MCF 10A (cell line): Measurements from ENCODE around the gene TBC1D26. TPM values are rescaled to one million over a fixed set of nuclear protein-coding genes. Genes with fewer than 3 reads are reported as not detected.
"Not testable (repeated sequence)": the region's sequence is repeated elsewhere in the genome, so short reads cannot be mapped to it uniquely, and the experiment has no call there.

Experiments
- BruUV-seq: library from RNA; stranded (reverse); fragments of 400-500 nt; replicated peaks from 2 replicates; lab custom pipeline; 2021; lab: Mats Ljungman, UMichigan
- CTCF ChIA-PET: fragments of 300-600 bp; sonication (Branson Sonifier 250); formaldehyde crosslinking; extraction: SDS; loops from one replicate; lab custom pipeline; 2021; ENCODE audit warnings: antibody characterized with exemption, inconsistent platforms; lab: Yijun Ruan, JAX
- POLR2A ChIA-PET: fragments of 300-600, 350-650 bp; sonication (Branson Sonifier 250); formaldehyde crosslinking; extraction: SDS; loops from one replicate; lab custom pipeline; 2020; ENCODE audit warnings: antibody characterized with exemption, inconsistent platforms; lab: Yijun Ruan, JAX
- DNase-seq: peaks from one replicate; pipeline ENCODE4 v3.0.0-alpha.2; 2018; ENCODE audit not compliant: unreplicated experiment
- H3K27ac Mint-ChIP-seq: one replicate; pipeline ENCODE4 v1.8.0; 2022; ENCODE audit warnings: mild to moderate bottlenecking, low read depth, mixed read lengths; ENCODE audit not compliant: unreplicated experiment
- H3K27me3 Mint-ChIP-seq: one replicate; pipeline ENCODE4 v1.8.0; 2022; ENCODE audit warnings: mixed read lengths; ENCODE audit not compliant: insufficient read depth, unreplicated experiment
- H3K36me3 Mint-ChIP-seq: one replicate; pipeline ENCODE4 v1.8.0; 2022; ENCODE audit warnings: mild to moderate bottlenecking, moderate library complexity, mixed read lengths; ENCODE audit not compliant: insufficient read depth, unreplicated experiment
- H3K4me1 Mint-ChIP-seq: one replicate; pipeline ENCODE4 v1.8.0; 2022; ENCODE audit warnings: mixed read lengths; ENCODE audit not compliant: insufficient read depth, unreplicated experiment
- H3K4me3 Mint-ChIP-seq: one replicate; pipeline ENCODE4 v1.8.0; 2022; ENCODE audit warnings: mild to moderate bottlenecking, moderate library complexity, mixed read lengths; ENCODE audit not compliant: unreplicated experiment
- H3K9me3 Mint-ChIP-seq: one replicate; pipeline ENCODE4 v1.8.0; 2022; ENCODE audit warnings: mixed read lengths; ENCODE audit not compliant: unreplicated experiment
- intact Hi-C: fragments of 100-400 bp; cut with micrococcal nuclease; formaldehyde crosslinking; loops from 2 replicates; pipeline ENCODE4 v1.14.1; 2022
- total RNA-seq: library from RNA; stranded (reverse); gene quantifications from 2 replicates; pipeline ENCODE4 v1.2.3, GENCODE V29; 2022
- TF ChIP-seq, protein P1 (sequence below): fragments of 200-600 bp; IDR thresholded peaks from one replicate; pipeline ENCODE4 v1.8.0; 2022; ENCODE audit warnings: antibody characterized with exemption, mild to moderate bottlenecking; ENCODE audit not compliant: unreplicated experiment

The TBC1D26 gene
- total RNA-seq, 1 experiment from 2014 or later, result not detected

DNA sequence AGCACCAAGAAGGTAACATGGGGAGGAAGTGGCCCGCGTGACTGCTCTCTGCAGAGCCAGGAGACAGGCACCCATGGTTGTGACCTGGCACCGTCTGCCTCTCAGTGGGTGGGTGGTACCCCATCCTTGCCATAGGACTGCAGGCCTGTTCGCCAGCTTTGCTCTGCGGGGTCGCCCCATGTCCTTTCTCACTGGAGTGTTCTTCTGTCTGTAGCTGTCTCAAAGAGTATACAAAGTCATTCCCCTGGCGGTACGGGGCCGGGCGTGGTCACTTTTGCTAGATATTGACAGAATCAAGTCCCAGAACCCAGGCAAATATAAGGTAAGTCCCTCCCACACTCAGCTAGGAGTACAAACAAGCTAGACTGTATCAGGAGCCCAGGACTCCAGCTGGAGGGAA lies 6.0 kb downstream of the TBC1D26 start:
- no peaks in the 10 kb centered on the region for H3K27me3 Mint-ChIP-seq
- BruUV-seq, result no TSS peak
- ChIA-PET POLR2A (no interaction called here), CTCF (no interaction called here)
- TF ChIP-seq, protein P1, sequence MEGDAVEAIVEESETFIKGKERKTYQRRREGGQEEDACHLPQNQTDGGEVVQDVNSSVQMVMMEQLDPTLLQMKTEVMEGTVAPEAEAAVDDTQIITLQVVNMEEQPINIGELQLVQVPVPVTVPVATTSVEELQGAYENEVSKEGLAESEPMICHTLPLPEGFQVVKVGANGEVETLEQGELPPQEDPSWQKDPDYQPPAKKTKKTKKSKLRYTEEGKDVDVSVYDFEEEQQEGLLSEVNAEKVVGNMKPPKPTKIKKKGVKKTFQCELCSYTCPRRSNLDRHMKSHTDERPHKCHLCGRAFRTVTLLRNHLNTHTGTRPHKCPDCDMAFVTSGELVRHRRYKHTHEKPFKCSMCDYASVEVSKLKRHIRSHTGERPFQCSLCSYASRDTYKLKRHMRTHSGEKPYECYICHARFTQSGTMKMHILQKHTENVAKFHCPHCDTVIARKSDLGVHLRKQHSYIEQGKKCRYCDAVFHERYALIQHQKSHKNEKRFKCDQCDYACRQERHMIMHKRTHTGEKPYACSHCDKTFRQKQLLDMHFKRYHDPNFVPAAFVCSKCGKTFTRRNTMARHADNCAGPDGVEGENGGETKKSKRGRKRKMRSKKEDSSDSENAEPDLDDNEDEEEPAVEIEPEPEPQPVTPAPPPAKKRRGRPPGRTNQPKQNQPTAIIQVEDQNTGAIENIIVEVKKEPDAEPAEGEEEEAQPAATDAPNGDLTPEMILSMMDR, result no peak
- no peaks in the 10 kb centered on the region for H3K4me1 Mint-ChIP-seq
- no peaks in the 10 kb centered on the region for H3K36me3 Mint-ChIP-seq
- no peaks in the 10 kb centered on the region for H3K9me3 Mint-ChIP-seq
- intact Hi-C loops, result no loop called here
- no peak overlapping the region for H3K27ac Mint-ChIP-seq
- H3K4me3 Mint-ChIP-seq, result no peak overlapping the region
- no peak for DNase-seq

DNA sequence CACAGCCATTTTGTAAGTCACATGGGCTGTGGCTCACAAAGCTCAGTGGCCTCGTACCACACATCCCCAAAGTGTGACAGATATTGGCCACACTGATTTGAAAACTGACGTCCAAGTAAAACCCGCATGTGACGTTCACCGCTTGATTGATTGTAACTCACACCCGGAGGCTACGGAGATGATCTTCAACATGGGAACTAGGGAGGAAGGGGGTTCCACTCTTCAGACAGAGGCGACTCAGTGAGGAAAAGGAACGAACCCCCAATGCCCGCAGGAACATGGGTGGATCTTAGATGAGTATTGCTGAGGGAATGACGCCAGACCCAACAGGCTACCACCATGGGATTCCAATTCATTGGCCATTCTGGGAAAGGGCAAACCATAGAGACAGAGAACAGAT lies 7.2 kb downstream of the TBC1D26 start:
- H3K4me3 Mint-ChIP-seq, H3K27ac Mint-ChIP-seq, H3K36me3 Mint-ChIP-seq, CTCF ChIA-PET, intact Hi-C loops, POLR2A ChIA-PET, H3K9me3 Mint-ChIP-seq, H3K4me1 Mint-ChIP-seq, DNase-seq, BruUV-seq, H3K27me3 Mint-ChIP-seq: not testable (repeated sequence)

DNA sequence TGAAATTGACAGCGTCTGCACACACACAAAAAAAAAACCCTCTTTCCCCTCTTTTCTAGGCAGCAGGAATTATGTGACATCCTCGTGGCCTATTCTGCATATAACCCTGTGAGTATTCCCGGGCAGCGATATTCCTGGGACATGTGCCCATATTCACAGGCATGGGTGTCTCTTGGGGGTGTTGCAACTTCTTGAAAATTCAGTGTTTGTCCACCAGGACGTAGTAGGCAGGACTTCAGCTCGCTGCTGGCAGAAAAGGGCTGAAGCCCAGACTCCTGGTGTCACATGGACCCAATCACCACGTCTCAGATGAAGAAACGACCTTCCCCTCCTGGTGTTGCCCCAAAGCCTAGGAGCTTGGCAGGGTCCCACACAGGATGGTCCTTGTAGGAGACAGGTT lies 8.0 kb downstream of the TBC1D26 start:
- H3K27ac Mint-ChIP-seq, DNase-seq, H3K9me3 Mint-ChIP-seq, H3K4me3 Mint-ChIP-seq, CTCF ChIA-PET, POLR2A ChIA-PET, H3K36me3 Mint-ChIP-seq, H3K27me3 Mint-ChIP-seq, BruUV-seq, intact Hi-C loops, H3K4me1 Mint-ChIP-seq: not testable (repeated sequence)

DNA sequence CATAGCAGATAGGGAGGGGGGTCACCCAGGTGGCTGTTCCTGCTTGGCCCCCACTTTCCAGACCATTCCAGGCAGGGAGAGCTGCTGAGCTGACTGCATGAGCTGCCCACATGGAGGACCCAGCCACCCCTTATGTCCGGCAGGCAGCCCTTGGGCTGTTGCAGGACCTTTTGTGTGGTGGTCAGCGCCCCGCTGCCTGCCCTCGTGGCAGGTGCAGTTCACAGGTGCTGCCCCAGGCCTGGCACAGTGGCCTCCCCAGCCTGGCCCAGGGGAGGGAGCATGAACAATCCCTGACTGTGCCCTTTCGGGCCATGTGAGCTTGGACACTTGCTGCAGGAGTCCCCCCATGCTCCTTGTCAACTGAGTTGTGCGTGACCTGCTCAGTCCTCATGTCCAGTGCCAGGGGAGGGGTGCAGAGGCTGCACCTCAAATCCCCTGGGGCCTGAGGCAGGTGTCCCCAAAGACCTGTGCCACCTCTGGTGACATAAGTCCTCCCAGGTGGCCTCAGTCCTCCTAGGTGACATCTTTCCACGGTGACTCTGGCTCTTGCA lies 8.6 kb downstream of the TBC1D26 start:
- Mint-ChIP-seq H3K4me1 (no peaks in the 10 kb centered on the region), H3K9me3 (no peaks in the 10 kb centered on the region), H3K27me3 (no peaks in the 10 kb centered on the region), H3K27ac (no peak overlapping the region), H3K4me3 (no peak overlapping the region), H3K36me3 (no peaks in the 10 kb centered on the region)
- POLR2A ChIA-PET, result no interaction called here
- no TSS peak for BruUV-seq
- DNase-seq, result no peak
- intact Hi-C loops, result no loop called here
- TF ChIP-seq, protein P1, result no peak
- CTCF ChIA-PET, result no interaction called here

DNA sequence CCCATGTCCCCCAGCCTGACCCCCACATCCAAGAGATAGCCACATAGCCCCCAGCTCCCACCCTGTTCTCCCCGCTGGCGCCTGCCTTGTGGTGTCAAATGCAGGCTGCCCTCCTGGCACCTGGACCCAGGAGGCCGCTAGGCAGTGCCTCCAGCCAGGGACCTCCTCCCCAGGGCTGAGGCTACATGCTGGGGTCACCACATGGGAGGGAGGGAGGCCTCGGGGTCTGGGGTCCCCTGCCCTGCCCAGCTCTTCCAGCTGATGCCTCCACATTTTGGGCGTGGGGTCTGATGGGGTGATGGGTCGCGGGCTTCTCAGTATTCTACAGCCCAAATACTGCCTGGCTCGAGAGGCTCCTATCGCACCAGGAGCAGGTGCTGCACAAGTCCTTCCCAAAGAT lies 9.5 kb downstream of the TBC1D26 start:
- peaks cover 7% of the 10 kb centered on the region for H3K27me3 Mint-ChIP-seq
- TF ChIP-seq, protein P1, result no peak
- H3K9me3 Mint-ChIP-seq, result no peaks in the 10 kb centered on the region
- POLR2A ChIA-PET, result no interaction called here
- CTCF ChIA-PET, result no interaction called here
- no peak overlapping the region for H3K4me3 Mint-ChIP-seq
- BruUV-seq, result no TSS peak
- DNase-seq, result no peak
- H3K36me3 Mint-ChIP-seq, result no peaks in the 10 kb centered on the region
- no peak overlapping the region for H3K27ac Mint-ChIP-seq
- intact Hi-C loops, result no loop called here
- no peaks in the 10 kb centered on the region for H3K4me1 Mint-ChIP-seq
